AG09319 (cell line): Measurements from ENCODE around the gene ZNF343.

Experiments
- DNase-seq: peaks from one replicate; pipeline ENCODE4 v3.0.0-alpha.2; 2010; ENCODE audit warnings: low read depth; ENCODE audit errors: extremely low read depth
- TF ChIP-seq, protein P1 (sequence below): IDR thresholded peaks from 2 replicates; pipeline ENCODE4 v1.5.1; 2011; ENCODE audit warnings: low read depth, mild to moderate bottlenecking, inconsistent platforms, low read length, moderate library complexity

ZNF343 gene

DNA sequence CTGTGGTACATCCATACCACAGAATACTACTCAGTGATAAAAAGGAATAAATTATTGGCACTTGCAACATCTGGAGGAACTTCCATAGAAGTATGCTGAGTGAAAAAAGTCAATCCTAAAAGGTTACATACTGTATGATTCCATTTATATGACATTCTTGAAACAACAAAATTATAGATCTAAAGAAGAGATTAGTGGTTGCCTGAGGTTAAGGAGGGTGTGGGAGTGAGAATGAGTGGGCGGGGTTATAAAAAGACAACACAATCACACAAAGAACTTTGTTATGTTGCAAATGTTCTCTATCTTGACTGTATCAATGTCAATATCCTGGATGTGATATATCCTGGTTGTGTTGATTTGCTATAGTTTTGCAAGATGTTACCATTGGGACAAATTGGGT is 59.3 kb downstream of the ZNF343 start:
- DNase-seq = no peak
- TF ChIP-seq, protein P1, sequence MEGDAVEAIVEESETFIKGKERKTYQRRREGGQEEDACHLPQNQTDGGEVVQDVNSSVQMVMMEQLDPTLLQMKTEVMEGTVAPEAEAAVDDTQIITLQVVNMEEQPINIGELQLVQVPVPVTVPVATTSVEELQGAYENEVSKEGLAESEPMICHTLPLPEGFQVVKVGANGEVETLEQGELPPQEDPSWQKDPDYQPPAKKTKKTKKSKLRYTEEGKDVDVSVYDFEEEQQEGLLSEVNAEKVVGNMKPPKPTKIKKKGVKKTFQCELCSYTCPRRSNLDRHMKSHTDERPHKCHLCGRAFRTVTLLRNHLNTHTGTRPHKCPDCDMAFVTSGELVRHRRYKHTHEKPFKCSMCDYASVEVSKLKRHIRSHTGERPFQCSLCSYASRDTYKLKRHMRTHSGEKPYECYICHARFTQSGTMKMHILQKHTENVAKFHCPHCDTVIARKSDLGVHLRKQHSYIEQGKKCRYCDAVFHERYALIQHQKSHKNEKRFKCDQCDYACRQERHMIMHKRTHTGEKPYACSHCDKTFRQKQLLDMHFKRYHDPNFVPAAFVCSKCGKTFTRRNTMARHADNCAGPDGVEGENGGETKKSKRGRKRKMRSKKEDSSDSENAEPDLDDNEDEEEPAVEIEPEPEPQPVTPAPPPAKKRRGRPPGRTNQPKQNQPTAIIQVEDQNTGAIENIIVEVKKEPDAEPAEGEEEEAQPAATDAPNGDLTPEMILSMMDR = no peak

DNA sequence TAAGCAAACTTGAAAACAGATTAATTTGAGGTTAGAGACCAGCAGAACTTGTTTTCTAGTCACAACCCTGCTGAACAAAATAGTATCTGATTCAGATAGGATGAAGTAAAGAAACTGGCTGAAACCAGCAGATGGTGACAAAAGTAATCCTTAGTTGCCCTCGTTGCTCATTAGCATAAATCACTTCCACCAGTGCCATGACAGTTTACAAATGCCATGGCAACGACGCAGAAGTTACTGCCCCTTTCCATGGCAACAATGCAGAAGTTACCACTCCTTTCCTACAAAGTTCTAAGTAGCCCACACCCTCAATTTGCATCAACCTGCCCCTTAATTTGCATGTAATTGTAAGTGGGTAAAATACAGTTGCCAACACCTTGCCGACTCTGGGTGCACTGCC is 61.9 kb downstream of the ZNF343 start:
- DNase-seq = no peak
- TF ChIP-seq, protein P1 = no peak
